ENCODE results near the gene SPEG.

SPEG gene

DNA sequence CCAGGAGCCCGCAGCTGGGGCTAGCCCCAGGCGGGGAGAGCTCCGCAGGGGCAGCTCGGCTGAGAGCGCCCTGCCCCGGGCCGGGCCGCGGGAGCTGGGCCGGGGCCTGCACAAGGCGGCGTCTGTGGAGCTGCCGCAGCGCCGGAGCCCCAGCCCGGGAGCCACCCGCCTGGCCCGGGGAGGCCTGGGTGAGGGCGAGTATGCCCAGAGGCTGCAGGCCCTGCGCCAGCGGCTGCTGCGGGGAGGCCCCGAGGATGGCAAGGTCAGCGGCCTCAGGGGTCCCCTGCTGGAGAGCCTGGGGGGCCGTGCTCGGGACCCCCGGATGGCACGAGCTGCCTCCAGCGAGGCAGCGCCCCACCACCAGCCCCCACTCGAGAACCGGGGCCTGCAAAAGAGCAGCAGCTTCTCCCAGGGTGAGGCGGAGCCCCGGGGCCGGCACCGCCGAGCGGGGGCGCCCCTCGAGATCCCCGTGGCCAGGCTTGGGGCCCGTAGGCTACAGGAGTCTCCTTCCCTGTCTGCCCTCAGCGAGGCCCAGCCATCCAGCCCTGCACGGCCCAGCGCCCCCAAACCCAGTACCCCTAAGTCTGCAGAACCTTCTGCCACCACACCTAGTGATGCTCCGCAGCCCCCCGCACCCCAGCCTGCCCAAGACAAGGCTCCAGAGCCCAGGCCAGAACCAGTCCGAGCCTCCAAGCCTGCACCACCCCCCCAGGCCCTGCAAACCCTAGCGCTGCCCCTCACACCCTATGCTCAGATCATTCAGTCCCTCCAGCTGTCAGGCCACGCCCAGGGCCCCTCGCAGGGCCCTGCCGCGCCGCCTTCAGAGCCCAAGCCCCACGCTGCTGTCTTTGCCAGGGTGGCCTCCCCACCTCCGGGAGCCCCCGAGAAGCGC, 49.1 kb downstream of the SPEG start:
- DNase-seq: no peak

DNA sequence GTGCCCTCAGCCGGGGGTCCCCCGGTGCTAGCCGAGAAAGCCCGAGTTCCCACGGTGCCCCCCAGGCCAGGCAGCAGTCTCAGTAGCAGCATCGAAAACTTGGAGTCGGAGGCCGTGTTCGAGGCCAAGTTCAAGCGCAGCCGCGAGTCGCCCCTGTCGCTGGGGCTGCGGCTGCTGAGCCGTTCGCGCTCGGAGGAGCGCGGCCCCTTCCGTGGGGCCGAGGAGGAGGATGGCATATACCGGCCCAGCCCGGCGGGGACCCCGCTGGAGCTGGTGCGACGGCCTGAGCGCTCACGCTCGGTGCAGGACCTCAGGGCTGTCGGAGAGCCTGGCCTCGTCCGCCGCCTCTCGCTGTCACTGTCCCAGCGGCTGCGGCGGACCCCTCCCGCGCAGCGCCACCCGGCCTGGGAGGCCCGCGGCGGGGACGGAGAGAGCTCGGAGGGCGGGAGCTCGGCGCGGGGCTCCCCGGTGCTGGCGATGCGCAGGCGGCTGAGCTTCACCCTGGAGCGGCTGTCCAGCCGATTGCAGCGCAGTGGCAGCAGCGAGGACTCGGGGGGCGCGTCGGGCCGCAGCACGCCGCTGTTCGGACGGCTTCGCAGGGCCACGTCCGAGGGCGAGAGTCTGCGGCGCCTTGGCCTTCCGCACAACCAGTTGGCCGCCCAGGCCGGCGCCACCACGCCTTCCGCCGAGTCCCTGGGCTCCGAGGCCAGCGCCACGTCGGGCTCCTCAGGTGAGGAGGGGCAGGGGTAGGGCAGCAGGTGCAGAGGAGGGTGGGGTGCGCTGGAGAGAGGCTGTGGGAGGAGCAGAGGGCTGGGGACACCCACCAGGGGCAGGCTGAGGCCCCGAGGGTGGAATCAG, 49.9 kb downstream of the SPEG start:
- no peak for DNase-seq

DNA sequence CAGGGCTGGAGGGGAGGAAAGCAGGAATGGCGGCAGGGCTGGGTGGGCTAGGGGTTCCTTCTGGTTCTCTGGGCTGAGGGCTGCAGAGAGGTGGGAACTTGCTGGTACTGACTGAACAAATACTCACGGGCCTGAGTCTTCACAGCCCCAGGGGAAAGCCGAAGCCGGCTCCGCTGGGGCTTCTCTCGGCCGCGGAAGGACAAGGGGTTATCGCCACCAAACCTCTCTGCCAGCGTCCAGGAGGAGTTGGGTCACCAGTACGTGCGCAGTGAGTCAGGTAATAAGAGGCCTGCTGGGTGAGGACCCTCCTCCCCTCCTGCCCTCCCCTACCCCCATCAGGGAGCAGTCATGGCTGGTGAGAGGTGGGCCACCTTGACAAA, 50.5 kb downstream of the SPEG start:
- no peak for DNase-seq

DNA sequence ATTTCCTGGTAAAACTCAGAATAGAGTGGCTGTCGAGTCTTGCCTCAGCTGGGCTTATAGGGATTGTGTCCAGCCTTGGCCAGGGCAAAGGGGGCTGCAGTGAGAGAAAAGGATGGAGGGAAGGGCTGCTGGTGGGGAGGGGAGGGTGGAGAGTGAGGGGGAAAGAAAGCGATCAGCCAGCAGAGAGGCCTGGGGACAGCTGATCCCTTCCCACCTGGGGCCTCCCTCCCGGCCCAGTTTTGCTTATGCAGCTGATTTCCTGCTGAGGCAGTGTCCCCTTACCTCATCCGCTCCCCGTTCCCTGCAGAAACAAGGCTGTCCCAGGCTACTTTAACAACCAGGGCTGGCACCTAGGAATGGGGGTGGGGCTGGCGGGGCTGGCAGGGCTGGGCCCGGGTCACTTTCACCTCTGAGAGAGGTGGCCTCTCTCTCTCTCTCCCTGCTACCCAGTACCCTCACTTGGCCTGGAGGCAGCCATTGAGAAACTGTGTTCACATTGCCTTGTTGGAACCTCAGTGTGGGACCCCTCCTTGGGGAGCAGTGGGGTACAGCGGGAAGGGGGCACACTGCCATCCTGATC, 51.8 kb downstream of the SPEG start:
- DNase-seq: no peak

DNA sequence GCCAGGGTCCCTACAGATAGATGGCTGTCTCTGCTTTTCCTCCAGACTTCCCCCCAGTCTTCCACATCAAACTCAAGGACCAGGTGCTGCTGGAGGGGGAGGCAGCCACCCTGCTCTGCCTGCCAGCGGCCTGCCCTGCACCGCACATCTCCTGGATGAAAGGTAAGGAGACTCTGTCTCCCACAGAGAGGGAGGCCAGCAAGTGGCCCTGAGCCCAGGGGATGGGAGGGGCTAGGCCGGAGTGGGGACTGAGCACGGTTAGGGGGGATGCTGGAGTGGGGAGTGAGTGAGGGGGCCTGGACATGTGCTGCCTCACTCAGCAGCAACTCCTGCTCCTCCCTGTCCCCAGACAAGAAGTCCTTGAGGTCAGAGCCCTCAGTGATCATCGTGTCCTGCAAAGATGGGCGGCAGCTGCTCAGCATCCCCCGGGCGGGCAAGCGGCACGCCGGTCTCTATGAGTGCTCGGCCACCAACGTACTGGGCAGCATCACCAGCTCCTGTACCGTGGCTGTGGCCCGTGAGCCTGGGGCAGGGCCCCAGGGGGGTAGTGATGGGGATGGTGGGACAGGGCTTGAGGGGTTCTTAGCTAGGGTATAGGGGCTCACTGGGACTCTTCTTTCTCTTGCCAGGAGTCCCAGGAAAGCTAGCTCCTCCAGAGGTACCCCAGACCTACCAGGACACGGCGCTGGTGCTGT, 53.7 kb downstream of the SPEG start:
- no peak for DNase-seq

DNA sequence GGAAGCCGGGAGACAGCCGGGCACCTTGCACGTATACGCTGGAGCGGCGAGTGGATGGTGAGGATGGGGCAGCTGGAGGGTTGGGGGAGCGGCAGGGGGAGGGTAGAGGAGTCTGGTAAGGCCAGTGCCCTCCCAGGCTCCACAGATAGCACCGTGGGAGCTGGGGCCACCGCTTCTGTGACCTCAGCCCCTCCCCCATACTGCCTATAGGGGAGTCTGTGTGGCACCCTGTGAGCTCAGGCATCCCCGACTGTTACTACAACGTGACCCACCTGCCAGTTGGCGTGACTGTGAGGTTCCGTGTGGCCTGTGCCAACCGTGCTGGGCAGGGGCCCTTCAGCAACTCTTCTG, 54.2 kb downstream of the SPEG start:
- DNase-seq: no peak

DNA sequence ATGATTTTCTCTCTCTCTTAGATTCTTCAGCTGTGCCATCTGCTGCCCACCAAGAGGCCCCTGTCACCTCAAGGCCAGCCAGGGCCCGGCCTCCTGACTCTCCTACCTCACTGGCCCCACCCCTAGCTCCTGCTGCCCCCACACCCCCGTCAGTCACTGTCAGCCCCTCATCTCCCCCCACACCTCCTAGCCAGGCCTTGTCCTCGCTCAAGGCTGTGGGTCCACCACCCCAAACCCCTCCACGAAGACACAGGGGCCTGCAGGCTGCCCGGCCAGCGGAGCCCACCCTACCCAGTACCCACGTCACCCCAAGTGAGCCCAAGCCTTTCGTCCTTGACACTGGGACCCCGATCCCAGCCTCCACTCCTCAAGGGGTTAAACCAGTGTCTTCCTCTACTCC, 54.7 kb downstream of the SPEG start:
- no peak for DNase-seq

DNA sequence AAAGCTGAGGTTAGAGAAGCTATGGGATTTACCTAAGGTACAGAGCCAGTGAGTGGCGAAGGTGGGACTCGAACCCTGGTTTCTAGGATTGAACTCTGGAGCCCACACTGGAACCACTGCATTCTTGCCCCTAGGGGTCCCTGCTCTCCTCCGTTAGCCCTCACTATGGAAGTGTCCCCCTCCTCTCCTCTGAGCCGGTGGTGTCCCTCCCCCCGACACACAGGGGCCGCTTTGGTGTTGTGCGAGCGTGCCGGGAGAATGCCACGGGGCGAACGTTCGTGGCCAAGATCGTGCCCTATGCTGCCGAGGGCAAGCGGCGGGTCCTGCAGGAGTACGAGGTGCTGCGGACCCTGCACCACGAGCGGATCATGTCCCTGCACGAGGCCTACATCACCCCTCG, 55.5 kb downstream of the SPEG start:
- no peak for DNase-seq

DNA sequence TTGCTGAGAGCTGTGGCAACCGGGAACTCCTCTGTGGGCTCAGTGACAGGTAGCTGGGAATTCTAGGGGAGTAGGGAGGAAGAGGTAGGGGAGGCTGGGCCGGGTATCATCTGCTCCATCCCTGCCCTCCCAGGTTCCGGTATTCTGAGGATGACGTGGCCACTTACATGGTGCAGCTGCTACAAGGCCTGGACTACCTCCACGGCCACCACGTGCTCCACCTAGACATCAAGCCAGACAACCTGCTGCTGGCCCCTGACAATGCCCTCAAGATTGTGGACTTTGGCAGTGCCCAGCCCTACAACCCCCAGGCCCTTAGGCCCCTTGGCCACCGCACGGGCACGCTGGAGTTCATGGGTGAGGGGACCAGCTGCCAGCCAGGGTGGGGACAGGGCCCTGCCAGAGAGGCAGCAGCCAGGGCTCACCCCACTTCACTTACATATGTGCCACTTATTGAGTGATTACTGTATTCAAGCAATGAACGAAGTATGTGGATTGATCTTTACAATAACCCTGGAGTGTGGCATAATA, 56.0 kb downstream of the SPEG start:
- no peak for DNase-seq

DNA sequence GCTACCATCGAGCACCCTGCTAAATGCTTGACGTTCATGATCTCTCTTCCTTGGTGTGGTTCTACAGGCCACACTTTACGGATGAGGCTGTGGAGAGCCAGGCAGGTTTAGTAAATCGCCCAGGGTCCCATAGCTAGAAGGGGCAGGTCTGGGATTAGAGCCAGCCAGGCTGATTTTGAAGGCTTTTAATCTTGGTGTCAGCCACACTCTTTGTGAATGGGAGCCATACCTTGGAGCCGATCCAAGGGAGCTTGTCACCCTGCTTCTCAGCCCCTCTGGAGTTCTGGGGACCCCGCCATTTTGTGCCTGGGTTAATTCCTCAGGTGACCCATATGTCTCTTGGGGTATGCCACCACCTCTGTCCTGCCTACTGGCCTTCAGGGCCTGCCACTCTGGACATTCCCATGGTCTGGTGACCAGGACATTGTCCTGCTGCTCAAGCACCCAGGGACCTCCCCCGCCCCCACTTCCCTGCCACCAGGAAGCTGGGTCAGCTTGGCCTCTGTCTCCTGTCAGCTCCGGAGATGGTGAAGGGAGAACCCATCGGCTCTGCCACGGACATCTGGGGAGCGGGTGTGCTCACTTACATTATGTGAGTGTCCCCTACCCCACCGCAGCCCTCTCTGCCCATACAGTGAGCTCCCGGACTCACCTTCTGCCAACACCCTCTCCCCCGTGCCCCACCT, 56.8 kb downstream of the SPEG start:
- DNase-seq: no peak

DNA sequence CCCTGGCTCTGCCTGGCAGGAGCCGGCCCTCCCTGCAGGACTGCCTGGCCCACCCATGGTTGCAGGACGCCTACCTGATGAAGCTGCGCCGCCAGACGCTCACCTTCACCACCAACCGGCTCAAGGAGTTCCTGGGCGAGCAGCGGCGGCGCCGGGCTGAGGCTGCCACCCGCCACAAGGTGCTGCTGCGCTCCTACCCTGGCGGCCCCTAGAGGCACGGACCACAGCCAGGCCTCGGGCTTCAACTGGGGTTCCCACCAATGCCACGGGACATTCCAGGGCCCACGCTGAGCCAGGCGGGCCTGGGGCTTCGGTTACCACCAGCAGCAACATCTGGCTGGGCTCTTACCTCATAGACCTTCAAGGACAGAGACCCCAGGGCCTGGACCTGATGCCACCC, 57.9 kb downstream of the SPEG start:
- no peak for DNase-seq

DNA sequence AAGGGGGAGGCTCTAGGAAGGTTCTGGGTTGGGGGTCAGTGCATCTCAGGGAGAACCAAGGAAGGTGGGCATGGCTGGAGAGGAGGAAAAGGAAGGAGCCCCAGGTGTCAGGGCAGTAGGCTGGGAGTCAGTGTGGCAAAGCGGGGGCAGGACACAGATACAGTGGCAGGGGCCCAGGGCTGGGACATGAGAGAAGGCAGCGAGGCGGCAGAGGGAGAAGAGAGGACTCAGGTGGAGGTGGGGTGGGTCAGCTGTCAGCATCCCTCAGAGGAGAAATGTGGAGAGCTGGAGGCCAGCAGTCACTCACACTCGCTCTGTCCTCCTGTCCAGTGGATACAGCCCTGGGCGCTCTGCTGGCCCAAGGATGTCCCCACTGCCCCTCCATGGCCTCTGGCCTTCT, 58.4 kb downstream of the SPEG start:
- no peak for DNase-seq

DNA sequence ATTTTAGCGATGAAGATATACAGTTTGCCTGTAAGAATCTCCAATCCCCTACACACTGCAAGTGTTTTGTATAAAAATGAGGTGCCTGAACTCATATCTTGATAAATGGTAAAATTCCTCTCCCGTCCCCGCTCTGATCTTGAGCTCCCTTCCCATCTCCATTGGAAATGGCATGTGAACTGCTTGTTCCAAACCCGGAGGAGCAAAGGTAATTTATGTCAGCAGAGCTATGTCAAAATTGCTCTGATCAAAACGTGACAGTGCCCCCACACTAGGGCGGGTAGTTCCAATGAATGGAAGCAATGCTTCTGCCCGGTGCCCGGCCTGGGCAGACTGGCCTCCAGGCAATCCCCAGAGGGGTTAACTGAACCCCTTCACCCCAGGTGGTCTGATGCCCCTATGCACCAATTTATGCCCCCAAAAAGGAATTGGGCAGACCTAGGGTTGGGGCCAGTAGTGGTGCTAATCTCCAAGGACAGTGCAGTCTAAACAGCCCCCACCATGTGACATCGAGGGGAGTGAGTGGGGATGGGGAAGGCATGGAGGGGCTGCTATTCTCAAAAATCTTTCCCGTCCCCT, 60.4 kb downstream of the SPEG start:
- DNase-seq: no peak

DNA sequence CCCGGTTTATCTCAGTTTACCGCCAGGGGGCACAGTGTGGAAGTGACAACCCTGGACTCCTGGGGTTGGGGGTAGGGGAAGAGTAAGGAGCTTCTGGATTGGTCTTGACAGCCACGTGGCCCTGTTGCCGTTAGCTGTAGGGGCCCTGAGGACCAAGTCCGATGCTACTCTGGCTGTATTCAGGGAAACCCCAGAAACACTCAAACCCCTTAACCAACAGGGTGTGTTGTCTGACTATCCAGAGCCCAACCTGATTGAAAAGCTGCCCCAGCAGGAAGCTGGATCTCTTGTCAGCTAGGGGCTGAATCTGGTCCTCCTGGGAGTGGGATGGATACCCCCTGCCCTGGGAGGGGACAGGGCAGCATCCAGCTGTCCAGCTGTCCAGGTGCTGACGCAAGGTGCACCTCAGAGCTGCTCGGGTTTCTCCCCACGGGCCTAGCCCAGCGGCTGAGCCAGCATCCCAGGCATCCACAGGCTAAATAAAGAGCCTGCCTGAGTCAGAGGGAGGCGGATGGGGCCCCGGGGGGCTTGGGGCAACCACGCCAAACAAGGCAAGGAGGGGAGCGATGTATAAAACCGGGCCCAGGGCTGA, 61.0 kb downstream of the SPEG start:
- DNase-seq: peak; percentile 49

DNA sequence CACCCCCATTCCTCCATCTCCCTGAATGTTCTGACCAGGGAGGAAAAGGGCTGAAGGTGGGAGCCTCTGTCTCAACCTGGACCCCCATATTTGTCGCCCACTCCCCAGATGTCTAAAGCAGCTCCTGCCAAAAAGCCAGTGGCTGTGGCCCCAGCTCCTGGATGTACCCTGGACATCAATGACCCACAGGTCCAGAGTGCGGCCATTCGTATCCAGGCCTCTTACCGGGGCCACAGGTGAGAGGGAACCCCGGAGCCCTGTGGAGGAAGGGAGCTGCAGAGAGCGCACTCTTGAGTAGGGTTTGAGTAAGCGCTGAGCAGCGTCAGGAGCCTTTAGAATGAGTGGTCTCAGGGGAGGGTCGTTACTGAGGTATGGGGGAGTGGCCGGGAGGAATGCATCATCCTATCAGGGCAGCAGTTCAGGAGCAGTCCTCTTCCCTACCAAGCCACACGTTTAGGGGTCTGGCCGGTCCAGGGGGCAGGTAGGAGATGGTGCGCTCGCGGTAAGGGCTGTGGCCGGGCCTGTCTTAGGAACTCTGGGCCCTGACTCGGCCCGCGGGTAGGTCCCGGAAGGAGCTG, 61.7 kb downstream of the SPEG start:
- no peak for DNase-seq

DNA sequence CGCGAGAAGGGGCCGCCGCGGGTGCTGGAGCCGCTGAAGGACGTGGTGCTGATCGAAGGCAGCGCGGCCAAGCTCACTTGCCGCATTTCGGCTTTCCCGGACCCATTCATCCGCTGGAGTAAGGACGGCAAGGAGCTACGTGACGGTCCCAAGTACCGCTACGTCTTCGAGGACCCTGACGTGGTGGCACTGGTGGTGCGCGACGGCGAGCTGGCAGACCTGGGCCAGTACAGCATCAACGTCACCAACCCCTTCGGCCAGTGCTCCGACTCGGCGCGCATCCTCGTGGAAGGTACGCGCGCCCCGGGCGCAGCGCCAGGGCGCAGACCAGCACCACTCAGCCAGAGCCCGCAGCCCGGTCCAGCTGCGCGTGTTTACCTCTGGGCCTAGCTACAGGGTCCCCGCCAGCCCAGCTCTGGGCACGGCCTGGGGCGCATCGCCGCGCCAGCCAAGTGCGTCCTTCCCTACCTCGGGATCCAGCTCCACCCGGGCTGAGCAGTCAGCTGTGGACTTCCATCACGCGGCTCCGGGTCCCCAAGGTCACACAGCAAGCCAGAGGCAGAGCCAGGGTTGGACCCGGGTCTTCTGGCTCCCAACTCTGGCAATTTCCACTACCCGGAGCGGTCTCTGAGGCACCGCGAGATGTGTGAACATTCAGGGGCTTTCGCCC, 62.3 kb downstream of the SPEG start:
- DNase-seq: no peak

DNA sequence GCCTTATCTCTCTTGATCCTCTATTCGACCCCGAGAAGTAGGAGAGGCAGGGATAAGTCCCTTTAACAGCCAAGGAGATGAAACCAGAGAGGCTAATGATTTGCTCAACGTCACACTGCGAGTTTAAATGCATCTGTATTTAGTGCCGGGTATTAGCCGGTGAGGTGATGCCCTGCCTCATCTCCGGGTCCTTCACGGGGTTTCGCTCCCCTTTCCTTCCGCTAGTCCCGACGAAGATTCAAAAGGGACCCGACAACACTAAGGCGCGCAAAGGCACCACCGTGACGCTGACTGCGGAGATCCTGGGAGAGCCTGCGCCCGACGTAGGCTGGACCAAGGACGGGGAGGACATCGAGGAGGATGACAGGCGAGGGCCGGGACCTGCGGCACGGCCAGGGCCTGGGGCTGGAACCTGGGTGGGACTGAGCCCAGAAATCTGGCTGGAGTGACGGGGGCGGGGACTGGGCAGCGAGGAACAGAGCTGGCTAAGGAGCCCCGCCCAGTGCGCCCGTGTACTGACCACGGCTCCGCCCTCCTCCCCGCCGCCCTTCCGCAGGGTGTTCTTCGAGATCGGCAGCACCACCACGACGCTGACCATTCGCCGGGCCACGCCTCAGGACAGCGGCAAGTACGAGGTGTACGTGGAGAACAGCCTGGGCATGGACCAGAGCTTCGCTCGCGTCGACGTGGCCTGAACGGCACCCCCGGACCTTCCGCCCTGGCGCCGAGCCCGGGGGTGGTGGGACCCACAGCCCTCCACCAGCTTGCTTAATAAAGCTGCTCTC, 63.0 kb downstream of the SPEG start:
- DNase-seq: no peak

DNA sequence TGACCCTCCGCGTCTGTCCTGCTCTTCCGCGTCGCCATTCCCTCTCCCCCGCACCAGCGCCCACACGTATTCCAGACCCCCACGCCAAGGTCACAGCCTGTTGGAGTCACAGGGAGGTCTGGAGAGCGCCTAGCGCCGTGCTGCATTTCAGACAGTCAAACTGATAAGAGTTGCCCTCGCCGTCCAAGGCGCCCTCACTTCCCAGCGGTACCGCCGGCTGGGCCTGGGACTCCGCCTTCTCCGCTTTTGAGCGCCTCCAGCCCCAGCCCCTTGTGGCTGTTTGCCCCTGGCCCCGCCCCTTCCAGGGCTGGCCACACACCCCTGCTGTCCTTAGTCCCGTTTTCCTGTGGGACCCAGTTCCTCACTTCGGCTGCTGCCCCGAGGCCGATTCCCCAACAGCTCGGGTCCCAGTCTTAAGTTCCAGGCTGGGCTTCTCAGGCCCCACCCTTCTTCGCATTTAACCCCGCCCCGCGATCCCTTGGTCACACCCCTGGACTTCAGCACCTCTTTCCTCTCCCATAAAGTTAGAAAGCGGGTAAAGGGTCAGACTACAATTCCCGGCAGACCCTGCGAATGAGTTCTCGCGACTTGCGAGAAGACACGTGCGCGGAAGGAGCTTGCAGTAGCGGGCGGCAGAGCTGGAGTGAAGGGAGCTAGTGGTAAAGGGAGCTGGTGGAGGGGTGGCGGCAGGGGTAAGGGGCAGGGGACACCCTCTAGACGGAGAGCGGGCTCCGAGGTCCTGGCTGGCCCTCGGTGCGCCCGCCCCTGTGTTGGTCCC, 63.8 kb downstream of the SPEG start, which contains the start of gene GMPPA:
TSS of gene GMPPA (plus strand) at position 612 of the 778 bp plus-strand sequence. CDS start 1,085 bp downstream, outside the sequence.
- peak; percentile 92 for DNase-seq

DNA sequence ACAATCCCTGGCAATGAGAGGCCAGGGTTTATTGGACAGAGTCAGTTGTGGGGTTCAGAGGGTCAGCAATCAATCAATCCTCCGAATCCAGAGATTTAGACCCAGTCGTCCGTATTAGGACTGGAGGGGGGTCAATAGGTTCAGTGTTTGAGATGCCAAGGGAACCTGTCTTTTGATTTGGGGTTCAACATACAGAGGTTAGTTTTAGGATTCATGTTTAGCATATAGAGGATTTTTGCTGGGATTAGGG, 64.3 kb downstream of the SPEG start:
- DNase-seq: no peak
